GM12878 (cell line): ENCODE data around the gene KAT2B. TPM values are rescaled to one million over a fixed set of nuclear protein-coding genes. Genes with fewer than 3 reads are reported as not detected.

Experiments used
- ATAC-seq: fragments of 200-7000 bp; cut with Tn5 transposase; 3 replicates; pipeline ENCODE4 v1.9.1; 2020; ENCODE audit warnings: mild to moderate bottlenecking, moderate library complexity
- BruUV-seq: library from RNA; stranded (reverse); fragments of 400-500 nt; replicated peaks from 2 replicates; lab custom pipeline; 2021; lab: Mats Ljungman, UMichigan
- CTCF ChIA-PET: fragments of 300-600 bp; sonication (Branson Sonifier 250); formaldehyde crosslinking; extraction: SDS; loops from one replicate; lab custom pipeline; 2021; ENCODE audit warnings: inconsistent platforms; lab: Yijun Ruan, JAX
- POLR2A ChIA-PET: fragments of 350-600 bp; formaldehyde crosslinking; extraction: SDS; loops from one replicate; lab custom pipeline; 2021; ENCODE audit warnings: inconsistent platforms; lab: Charles Lee
- RAD21 ChIA-PET: fragments of 300-600 bp; sonication (Branson Sonifier 250); formaldehyde crosslinking; loops from one replicate; lab custom pipeline; 2023; ENCODE audit warnings: antibody characterized with exemption; ENCODE audit not compliant: unreplicated experiment; lab: Charles Lee
- SMC1A ChIA-PET: fragments of 300-600 bp; sonication (Branson Sonifier 250); formaldehyde crosslinking; loops from one replicate; lab custom pipeline; 2023; ENCODE audit not compliant: unreplicated experiment, uncharacterized antibody; lab: Charles Lee
- DNase-seq: peaks from one replicate; pipeline ENCODE4 v3.0.0-alpha.2; 2011; ENCODE audit warnings: low read depth, low spot score
- FAIRE-seq: peaks from 3 replicates; lab custom pipeline; 2011; peaks lifted over from hg19 to GRCh38; lab: Jason Lieb, UNC
- H2AFZ ChIP-seq: 2 replicates; pipeline ENCODE4 v1.6.0; 2011; ENCODE audit warnings: low read depth, low read length, control low read depth; ENCODE audit not compliant: control insufficient read depth
- H3K27ac ChIP-seq: 2 replicates; pipeline ENCODE4 v1.5.1; 2011; ENCODE audit warnings: control low read depth; ENCODE audit not compliant: control insufficient read depth, insufficient read depth
- H3K27me3 ChIP-seq, 2 experiments: replicated peaks in 1 of 2; 2 replicates each; pipeline versions ENCODE4 v1.6.0 to v1.6.1; 2011; ENCODE audit warnings: low read length in 1 of 2; ENCODE audit not compliant: control insufficient read depth in 2 of 2, insufficient read depth in 2 of 2
- H3K36me3 ChIP-seq, 2 experiments: 2 replicates each; pipeline ENCODE4 v1.5.1; 2011; ENCODE audit warnings: low read length in 1 of 2; ENCODE audit not compliant: control insufficient read depth in 2 of 2, insufficient read depth in 2 of 2
- H3K4me1 ChIP-seq: 2 replicates; pipeline ENCODE4 v1.6.1; 2011; ENCODE audit warnings: mild to moderate bottlenecking, low read length, moderate library complexity, mixed read lengths; ENCODE audit not compliant: control insufficient read depth, insufficient read depth
- H3K4me2 ChIP-seq: 2 replicates; pipeline ENCODE4 v1.6.0; 2011; ENCODE audit warnings: control low read depth; ENCODE audit not compliant: control insufficient read depth, insufficient read depth
- H3K4me3 ChIP-seq: fragments of 200-600 bp; sonication (generic); 2 replicates; pipeline ENCODE4 v1.5.1; 2016
- H3K79me2 ChIP-seq: 2 replicates; pipeline ENCODE4 v1.6.0; 2011; ENCODE audit warnings: low read length; ENCODE audit not compliant: control insufficient read depth, insufficient read depth
- H3K9ac ChIP-seq: 2 replicates; pipeline ENCODE4 v1.8.0; 2011; ENCODE audit warnings: low read length, control low read depth, mixed read lengths; ENCODE audit not compliant: control insufficient read depth, insufficient read depth
- H3K9me3 ChIP-seq: replicated peaks from 3 replicates; pipeline ENCODE4 v1.5.1; 2011; ENCODE audit warnings: mild to moderate bottlenecking, low read length; ENCODE audit not compliant: control insufficient read depth, insufficient read depth
- H4K20me1 ChIP-seq: 2 replicates; pipeline ENCODE4 v1.6.0; 2011; ENCODE audit not compliant: control insufficient read depth, insufficient read depth
- GABPA ChIP-seq: IDR thresholded peaks from 2 replicates; pipeline ENCODE4 v1.6.1; 2014; ENCODE audit warnings: antibody characterized with exemption, low read depth, mild to moderate bottlenecking, inconsistent platforms
- MLLT1 ChIP-seq: fragments of 450-650 bp; IDR thresholded peaks from 2 replicates; pipeline ENCODE4 v1.6.1; 2016; ENCODE audit warnings: mild to moderate bottlenecking
- MTA2 ChIP-seq: fragments of 450-650 bp; IDR thresholded peaks from 2 replicates; pipeline ENCODE4 v1.6.1; 2016; ENCODE audit warnings: low read depth, mild to moderate bottlenecking, moderate library complexity
- MTA3 ChIP-seq: IDR thresholded peaks from 2 replicates; pipeline ENCODE4 v1.6.1; 2012; ENCODE audit warnings: low read length, inconsistent platforms, borderline replicate concordance
- YY1 ChIP-seq: IDR thresholded peaks from 2 replicates; pipeline ENCODE4 v1.6.1; 2011; ENCODE audit warnings: low read depth, mild to moderate bottlenecking, low read length
- ZNF384 ChIP-seq: IDR thresholded peaks from 2 replicates; pipeline ENCODE4 v1.6.1; 2012; ENCODE audit warnings: low read depth, mild to moderate bottlenecking, low read length, improper control_type of control experiment, borderline replicate concordance
- ZZZ3 ChIP-seq: IDR thresholded peaks from 2 replicates; pipeline ENCODE4 v1.6.1; 2011; ENCODE audit warnings: low read depth; ENCODE audit not compliant: control insufficient read depth, insufficient read length
- WGBS: methylation state at CpG from one replicate; pipeline ENCODE4 v1.1.6; 2016; ENCODE audit warnings: low lambda C conversion rate; ENCODE audit not compliant: insufficient replicate concordance, insufficient coverage; ENCODE audit errors: missing lambda C conversion rate; 5-methylcytosine and 5-hydroxymethylcytosine counted together
- in situ Hi-C: fragments of 300-500 bp; cut with MboI; formaldehyde crosslinking; loops from 9 replicates; pipeline ENCODE4 v1.14.3; 2018; ENCODE audit warnings: mixed read lengths
- intact Hi-C: fragments of 100-400 bp; cut with micrococcal nuclease; formaldehyde crosslinking; loops from one replicate; pipeline ENCODE4 v1.14.2; 2022; ENCODE audit not compliant: unreplicated experiment
- polyA plus RNA-seq, 11 experiments: library from polyadenylated mRNA; depleted of rRNA in 4 of 11; unstranded in 6 of 11; stranded (reverse) in 5 of 11; fragments of >200 nt; fragmentation: Nextera tagmentation in 4 of 11; fragmentation: Illumina TruSeq in 1 of 11; extraction: Ambion mirVana in 4 of 11; extraction: Trizol in 1 of 11; gene quantifications; 1 replicate in 1 of 11; 2 replicates in 10 of 11; pipeline versions ENCODE4 v1.2.1 to v1.2.3, GENCODE V29; 2011 to 2016; ENCODE audit warnings: inconsistent platforms in 2 of 11, missing spikeins in 2 of 11, low read depth in 1 of 11
- total RNA-seq, 4 experiments: library from RNA; depleted of rRNA in 3 of 4; stranded (reverse); fragments of >200 nt in 3 of 4; fragmentation: Illumina TruSeq in 1 of 4; extraction: Trizol in 1 of 4; gene quantifications; 2 replicates each; pipeline versions ENCODE4 v1.2.1 to v1.2.3, GENCODE V29; 2013 to 2021

Gene KAT2B
- total and polyA plus RNA-seq, 10 of the 15 experiments (the other 5 are each of a cell fraction or from before 2014, with no cell fraction given): 2.9 to 15.2 (median 10.2) TPM

- POLR2A ChIA-PET: no interaction called here
- WGBS: 97% methylated on average over 9 of the region's 9 CpGs
- CTCF ChIA-PET: no interaction called here
- H3K4me2 ChIP-seq: no peak overlapping the region
- H3K9me3 ChIP-seq: no peaks in the 10 kb centered on the region
- no peaks in the 10 kb centered on the region for H4K20me1 ChIP-seq
- RAD21 ChIA-PET: interaction anchor here (3.2 kb wide), 1 partner anchor 37 kb away, joined by 11 read pairs; no protein-coding TSS in a partner anchor
- no peak for DNase-seq
- H2AFZ ChIP-seq: no peak overlapping the region
- SMC1A ChIA-PET: interaction anchor here (1.1 kb wide), 2 partner anchors 21 to 107 kb away, joined by 3 to 4 read pairs; no protein-coding TSS in a partner anchor
- no peak overlapping the region for H3K27ac ChIP-seq
- ATAC-seq: no peak
- H3K79me2 ChIP-seq: no peaks in the 10 kb centered on the region
- no peak for FAIRE-seq
- no peak overlapping the region for H3K9ac ChIP-seq
- peaks cover 0 to 3% of the 10 kb centered on the region in 2 experiments; a peak in 1 of 4 replicates for H3K36me3 ChIP-seq
- TF ChIP-seq GABPA: no peak
- peak; percentile 37; the same call in 1 of the 2 replicates for TF ChIP-seq ZNF384
- no peak for TF ChIP-seq ZZZ3
- 0 out of 2 replicates have a peak, but pooled peaks have one; percentile 19 for TF ChIP-seq MLLT1
- TF ChIP-seq MTA3: no peak
- no peak for TF ChIP-seq YY1
- no peak for TF ChIP-seq MTA2
- no TSS peak for BruUV-seq
- H3K27me3 ChIP-seq: no peaks in the 10 kb centered on the region
- H3K4me1 ChIP-seq: peaks cover 6% of the 10 kb centered on the region
- intact Hi-C loops (no loop called here), in situ Hi-C loops (no loop called here)
- no peak overlapping the region for H3K4me3 ChIP-seq
These were observed 38.0 kb downstream of the KAT2B start for GRCh38 chr3:20078194-20078714.
